SHP77 (cell line): ENCODE measurements around the gene USP24.
"Not testable (repeated sequence)": the region's sequence is repeated elsewhere in the genome, so short reads cannot be mapped to it uniquely, and the experiment has no call there.

Source experiments
- DNase-seq, 2 experiments: peaks; one replicate each; lab custom pipeline; 2025; lab: John Stamatoyannopoulos, UW

Gene USP24

DNA sequence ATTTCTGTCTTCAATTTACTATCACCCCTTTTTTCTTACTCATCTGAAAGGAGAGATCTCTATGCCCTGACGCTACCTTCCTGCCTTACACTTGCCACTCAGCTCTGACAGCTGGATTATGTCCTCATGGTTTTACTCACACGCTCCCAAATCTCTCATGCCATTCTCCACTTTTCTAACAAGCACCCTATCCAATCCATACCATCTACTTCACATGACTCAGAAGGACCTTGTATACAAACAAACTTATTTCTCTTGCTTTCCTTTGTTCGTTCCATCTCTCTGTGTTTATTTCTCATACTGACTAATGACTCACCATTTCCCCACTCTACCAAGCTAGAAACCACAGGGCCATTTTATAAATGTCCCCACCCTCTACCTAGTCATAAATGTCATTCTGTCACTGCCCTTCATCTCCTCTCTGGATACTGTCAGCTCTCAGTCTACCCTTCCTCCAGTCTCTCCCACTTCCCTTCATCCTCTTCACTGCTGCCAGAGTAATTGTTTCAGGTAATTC lies 87.3 kb downstream of the USP24 start:
- no peak for DNase-seq

GRCh38 chr1:55124470-55124869 lies 90.7 kb downstream of the USP24 start:
- DNase-seq = no peak

DNA sequence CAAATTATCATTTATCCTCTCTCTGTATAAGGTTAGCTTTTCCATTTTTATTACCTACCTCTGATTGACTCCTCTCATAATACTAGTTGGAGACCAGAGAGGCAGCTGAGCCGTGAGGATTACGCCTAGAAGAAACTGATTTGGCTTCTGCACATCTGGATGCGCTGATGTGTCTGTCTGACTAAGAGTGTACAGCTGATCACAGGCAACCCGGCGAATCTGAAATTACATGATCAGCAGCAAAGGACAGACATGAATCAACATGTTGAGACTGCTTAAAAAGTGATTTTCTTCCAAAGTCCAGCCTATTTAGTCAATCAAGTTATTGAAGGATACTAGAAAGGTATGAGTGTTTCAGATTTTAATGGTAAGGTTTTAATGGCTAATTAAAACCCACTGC lies 94.6 kb downstream of the USP24 start:
- no peak for DNase-seq

GRCh38 chr1:55118651-55119329 lies 96.4 kb downstream of the USP24 start:
- DNase-seq = no peak

- DNase-seq = no peak
These were observed 97.2 kb downstream of the USP24 start for GRCh38 chr1:55117941-55118340.

GRCh38 chr1:55109005-55109404 lies 106.2 kb downstream of the USP24 start:
- DNase-seq = not testable (repeated sequence)

DNA sequence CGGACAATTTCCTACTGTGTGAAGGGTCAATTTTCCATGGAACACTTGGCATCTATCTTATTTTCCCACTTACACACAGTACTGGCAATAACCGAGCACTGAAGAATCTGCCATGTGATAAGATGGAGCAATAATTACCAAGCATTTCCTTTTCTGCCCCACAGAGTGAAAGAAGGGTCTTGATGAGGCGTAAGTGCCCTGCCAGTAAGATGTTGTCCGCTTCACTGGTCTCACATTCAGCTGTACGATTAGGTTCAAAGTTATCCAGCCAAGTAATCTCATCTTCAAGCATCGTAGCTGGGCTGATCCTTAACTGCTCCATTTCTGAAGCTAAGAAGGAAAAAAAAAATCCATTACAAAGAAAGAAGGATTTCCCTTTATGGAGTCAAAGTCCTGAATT lies 108.1 kb downstream of the USP24 start:
- DNase-seq = no peak

GRCh38 chr1:55103891-55104290 lies 111.3 kb downstream of the USP24 start:
- no peak for DNase-seq

DNA sequence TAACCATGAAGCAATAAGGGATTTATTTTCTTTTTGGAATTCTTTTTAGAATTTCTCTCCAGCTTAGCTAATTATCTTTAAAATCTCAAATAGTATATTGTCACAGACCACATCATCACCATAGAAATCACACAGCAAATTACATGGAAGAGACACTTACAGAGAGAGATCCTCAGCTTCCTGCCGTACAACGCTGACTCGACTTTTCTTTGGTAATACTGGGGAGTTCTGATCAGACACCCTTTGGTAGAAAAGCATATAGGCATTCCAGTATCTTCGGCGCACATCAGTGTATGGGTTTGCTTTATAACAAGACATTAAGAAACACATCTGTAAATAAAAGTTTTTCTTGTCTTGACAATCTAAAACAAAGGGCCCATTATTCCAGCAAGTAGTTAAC lies 120.1 kb downstream of the USP24 start:
- no peak for DNase-seq

GRCh38 chr1:55092475-55092874 lies 122.7 kb downstream of the USP24 start:
- DNase-seq = no peak

DNA sequence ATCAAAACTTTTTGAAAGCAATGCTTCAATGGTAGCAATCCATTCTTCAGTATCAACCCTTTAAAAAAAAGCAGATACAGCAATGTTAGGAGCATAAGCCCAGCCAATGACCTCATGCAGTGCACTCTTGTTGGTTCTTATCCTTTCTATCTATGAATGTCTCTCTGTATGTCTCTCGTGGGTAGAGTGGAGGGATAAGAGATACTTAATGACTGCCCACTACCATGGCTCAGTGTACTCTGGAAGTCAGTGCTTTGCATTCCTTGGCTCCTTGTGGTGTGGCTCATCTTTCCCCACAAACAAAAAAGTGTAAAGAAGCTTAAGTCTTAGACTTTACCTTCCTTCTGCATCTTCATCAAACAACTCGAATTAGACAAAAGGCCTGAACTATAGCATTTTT lies 125.5 kb downstream of the USP24 start:
- DNase-seq = no peak

GRCh38 chr1:55088413-55088812 lies 126.8 kb downstream of the USP24 start:
- no peak for DNase-seq

- no peak for DNase-seq
These were observed 127.7 kb downstream of the USP24 start for GRCh38 chr1:55087439-55087838.

- DNase-seq = no peak
These were observed 130.9 kb downstream of the USP24 start for GRCh38 chr1:55084257-55084656.

DNA sequence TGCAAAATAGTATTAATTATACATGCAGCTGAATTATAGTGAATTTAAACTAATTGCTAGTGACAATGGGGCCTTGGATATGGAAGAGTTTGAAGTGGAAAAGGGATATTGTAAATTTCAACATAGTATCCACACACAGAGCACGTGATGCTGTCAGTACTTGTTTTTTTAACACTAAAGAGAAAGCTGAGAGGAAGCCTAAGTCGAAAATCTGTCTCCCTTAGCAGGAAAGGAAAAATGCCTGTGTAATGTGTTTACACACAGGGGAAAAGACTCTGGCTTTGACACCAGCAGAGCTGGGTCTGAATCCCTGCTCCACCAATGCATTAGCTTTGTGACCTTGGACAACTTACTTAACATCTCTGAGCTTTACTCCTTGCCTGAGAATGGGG lies 133.3 kb downstream of the USP24 start:
- DNase-seq = no peak

- no peak for DNase-seq
These were observed 133.8 kb downstream of the USP24 start for GRCh38 chr1:55081188-55081904.

- DNase-seq = no peak
These were observed 135.5 kb downstream of the USP24 start for GRCh38 chr1:55079651-55080050.

DNA sequence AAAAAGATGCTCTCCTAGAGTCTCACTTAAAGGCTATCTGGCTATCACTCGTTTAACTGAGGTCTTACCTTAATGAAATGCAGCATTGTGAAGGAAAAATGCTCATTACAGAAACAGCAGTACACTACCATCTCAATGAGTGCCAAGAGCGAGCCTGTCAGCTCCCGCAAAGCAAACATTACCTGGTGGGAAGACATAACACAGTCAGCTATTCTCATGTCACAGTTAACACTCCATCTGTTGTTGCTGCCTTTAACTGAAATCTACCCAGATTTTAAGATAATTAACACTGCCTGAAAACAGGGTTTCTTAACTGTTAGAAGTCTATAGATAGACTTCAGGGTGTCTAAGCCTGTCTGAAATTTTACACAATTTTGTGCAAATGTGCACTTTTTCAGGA lies 136.7 kb downstream of the USP24 start:
- DNase-seq = no peak

- DNase-seq = no peak
These were observed 138.8 kb downstream of the USP24 start for GRCh38 chr1:55076356-55076755.

DNA sequence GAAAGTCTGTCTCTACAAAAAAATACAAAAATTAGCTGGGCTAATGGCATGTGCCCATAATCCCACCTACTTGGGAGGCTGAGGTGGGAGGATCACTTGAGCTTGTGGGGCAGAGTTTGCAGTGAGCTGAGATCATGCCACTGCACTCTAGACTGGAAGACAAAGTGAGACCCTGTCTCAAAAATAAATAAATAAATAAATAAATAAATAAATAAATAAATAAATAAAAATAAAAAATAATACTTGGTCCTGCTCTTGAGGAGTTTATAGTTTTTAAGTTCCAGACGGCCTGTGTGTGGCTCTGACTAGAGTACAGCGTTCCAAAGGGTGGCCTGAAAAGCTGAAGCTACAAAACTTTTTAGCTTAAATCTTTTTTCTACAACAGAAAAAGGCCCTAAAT lies 140.7 kb downstream of the USP24 start:
- no peak for DNase-seq

GRCh38 chr1:55073187-55073916 lies 141.8 kb downstream of the USP24 start:
- DNase-seq = no peak

GRCh38 chr1:55071477-55071876 lies 143.7 kb downstream of the USP24 start:
- DNase-seq = peak; percentile 49 to 60
